Right lobe of liver (tissue), 4 donors: ENCODE data around the gene NQO2.

Experiments
- CTCF ChIP-seq, 4 donors: fragments of 200-600 bp in 3 of 4; fragments of 450-650 bp in 1 of 4; IDR thresholded peaks; one replicate each; pipeline versions ENCODE4 v1.5.1 to v1.8.0; 2016 to 2022; ENCODE audit warnings: antibody characterized with exemption in 4 of 4, mild to moderate bottlenecking in 2 of 4
- POLR2A ChIP-seq: fragments of 450-650 bp; IDR thresholded peaks from one replicate; pipeline ENCODE4 v1.6.1; 2017; ENCODE audit warnings: antibody characterized with exemption, mild to moderate bottlenecking
- donor health status: DM: no; HTN: no; CAD: no.
- donor health status: DM: no; HTN: no; CAD: no.
- donor health status: DM: no; HTN: yes; CAD: no.

GRCh38 chr6:3058957-3059356, 59.3 kb downstream of the NQO2 start:
- no peak for TF ChIP-seq CTCF (IDR thresholded peaks at IDR 0.05)
- no peak for TF ChIP-seq POLR2A
